HG02943 (cell line): ENCODE results near the gene BTN1A1.
"Not testable (repeated sequence)": the region's sequence is repeated elsewhere in the genome, so short reads cannot be mapped to it uniquely, and the experiment has no call there.

Experiments used
- ATAC-seq: cut with Tn5 transposase; IDR thresholded peaks from one replicate; pipeline ENCODE4 v1.9.1; 2021; ENCODE audit warnings: mild to moderate bottlenecking, low read depth, moderate library complexity; ENCODE audit not compliant: unreplicated experiment

Gene BTN1A1

DNA sequence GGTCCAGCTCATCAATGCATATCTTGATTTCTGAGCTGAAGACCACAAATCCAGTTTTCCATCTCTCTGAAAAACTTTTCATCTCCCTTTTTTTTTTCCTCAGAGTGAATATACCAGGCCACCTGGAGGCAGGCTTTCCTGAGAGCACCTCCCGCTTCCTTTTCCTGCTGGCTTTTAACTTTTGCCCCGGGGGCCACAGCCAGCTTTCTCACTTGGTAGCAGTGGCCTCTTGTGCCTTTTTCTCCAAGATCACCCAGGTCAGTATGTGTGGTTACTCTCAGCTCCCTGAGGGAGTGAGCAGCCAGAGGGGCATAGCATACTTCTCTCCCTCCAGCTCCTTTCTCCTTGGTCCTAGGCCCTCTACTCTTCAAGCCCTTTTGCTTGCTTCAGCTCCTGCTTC, at the start of gene BTN1A1:
TSS of gene BTN1A1 (plus strand) at position 202 of the 400 bp plus-strand sequence. CDS start 984 bp downstream, outside the sequence.
- no peak for ATAC-seq

DNA sequence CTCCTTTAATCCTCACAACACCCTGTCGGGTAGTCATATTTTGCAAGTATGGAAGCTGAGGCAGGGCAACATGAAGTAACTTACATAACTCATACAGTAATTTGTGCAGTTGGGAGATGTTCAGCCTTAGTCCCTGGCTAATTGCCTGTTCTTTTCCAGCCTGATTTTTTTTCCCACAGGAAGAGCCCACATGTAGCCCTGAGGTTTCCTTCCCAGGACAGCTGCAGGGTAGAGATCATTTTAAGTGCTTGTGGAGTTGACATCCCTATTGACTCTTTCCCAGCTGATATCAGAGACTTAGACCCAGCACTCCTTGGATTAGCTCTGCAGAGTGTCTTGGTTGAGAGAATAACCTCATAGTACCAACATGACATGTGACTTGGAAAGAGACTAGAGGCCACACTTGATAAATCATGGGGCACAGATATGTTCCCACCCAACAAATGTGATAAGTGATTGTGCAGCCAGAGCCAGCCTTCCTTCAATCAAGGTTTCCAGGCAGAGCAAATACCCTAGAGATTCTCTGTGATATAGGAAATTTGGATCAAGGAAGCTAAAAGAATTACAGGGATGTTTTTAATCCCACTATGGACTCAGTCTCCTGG, 47.4 kb upstream of the BTN1A1 start:
- ATAC-seq, result no peak

DNA sequence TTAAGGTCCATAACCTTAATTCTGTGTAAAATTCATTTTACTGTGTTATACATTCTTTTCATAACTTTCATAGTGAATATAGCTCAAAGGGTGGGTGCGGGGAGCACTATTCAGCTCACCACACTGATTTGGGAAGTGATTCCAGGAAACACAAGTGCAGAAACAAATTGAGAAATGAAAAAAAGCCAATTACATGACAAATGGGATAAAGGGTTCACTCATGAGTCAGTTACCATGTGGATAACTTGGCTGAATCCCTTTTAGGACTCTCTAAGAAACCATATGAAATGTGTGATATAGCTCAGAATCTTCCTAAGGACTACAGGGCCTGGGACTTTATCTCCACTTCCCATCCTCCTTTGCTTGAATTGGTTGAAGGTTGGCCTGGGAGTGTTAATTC, 45.5 kb upstream of the BTN1A1 start:
- ATAC-seq, result no peak

DNA sequence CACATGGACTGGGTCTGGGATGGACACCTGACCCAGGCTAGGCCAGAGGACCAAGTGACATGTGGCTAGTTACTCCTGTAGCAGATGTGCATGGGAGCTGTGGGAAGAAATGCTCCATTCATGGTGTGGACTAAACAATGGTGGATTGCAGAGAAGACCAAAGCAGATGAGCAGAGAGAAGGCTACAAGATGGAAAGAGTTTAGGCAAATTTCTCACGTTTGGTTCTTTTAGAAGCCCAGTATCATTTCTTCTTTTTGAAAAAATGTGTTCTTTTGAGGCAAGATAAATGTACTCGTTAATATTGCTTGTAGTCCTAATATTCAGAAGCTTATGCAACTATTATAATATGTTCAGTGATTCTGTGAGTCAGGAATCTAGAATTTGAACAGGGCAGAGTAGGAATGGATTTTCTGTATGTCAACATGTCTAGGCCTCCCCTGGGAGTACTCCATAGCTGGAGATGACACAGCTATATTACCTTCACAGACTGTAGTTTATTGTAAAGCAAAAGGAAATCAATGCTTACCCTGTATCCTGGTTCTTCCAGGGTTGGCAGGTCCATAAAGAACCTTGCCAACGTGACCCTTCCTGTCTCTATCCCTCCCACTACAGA, 44.6 kb upstream of the BTN1A1 start:
- no peak for ATAC-seq

DNA sequence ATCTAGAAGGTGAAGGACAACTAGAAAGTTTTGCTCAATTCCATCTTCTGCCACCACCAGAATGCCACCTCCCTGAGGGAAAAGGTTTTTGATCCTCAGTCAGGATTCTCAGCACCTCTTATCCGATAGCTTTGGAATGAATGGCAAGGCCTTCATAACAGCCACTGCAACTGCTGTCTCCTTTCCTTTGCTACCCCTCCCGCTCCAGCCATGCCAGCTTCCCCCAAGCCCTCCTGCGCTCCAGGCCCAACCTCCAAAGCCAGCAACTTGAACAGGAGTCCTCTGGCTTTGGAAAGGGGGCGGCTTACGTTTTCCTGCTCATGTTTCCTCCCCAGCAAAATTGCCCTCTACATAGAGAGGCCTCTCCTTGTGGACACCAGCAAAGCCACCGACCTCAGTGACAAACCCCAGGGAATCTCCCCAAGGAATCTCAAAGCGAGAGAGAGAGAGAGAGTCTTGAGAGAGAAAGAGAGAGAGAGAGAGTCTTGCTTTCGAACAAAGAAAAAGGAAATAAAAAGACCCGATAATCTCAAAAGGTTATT, 42.8 kb upstream of the BTN1A1 start:
- ATAC-seq, result peak; percentile 12

DNA sequence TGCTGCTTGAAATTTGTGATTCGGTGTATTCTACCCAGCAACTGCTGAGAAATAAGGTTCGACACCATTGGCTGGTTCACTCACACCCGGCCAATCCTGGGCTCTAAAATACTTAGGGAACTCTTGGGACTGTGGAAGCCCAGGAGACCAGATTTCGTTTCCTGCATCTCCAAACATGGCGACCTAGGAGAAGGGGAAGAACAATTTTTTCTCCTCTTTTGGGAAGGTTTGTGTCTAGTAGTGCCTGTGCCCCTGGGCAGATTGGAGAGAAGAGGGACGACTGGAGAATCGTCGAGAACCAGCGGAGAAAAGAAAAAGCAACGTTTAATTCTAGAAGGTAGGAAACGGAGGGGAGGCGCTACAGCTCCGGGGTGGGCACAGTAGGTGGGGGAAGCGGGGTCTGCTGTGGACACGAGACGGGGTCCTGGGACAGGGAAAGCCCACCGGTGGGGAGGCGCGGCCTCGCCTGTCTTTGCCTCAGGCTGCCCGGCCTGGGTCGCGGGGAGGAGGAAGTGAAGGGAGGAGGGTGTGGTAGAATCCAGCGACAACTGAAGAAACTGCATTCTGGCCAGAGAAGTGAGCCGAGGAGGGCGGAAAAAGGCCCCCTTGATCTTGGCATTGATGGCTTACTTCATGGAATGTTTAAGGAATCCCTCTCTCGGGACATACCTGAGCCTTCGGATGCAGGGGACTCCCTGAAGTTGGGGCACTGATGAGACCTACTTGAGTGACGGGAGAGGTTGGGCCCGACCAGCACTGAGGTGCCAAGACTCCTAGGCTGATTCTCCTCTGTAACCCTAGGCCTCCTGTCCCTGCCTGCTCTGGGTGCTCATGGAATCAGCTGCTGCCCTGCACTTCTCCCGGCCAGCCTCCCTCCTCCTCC, 42.1 kb upstream of the BTN1A1 start, which contains the start of gene BTN2A1:
TSS of gene BTN2A1 (plus strand) at position 150 of the 883 bp plus-strand sequence. CDS start at position 832, 682 bp downstream.
- ATAC-seq, result peak; percentile 95

GRCh38 chr6:26459023-26459810, 40.9 kb upstream of the BTN1A1 start:
- no peak for ATAC-seq

- not testable (repeated sequence) for ATAC-seq
These were observed 38.8 kb upstream of the BTN1A1 start for GRCh38 chr6:26461353-26461752.

DNA sequence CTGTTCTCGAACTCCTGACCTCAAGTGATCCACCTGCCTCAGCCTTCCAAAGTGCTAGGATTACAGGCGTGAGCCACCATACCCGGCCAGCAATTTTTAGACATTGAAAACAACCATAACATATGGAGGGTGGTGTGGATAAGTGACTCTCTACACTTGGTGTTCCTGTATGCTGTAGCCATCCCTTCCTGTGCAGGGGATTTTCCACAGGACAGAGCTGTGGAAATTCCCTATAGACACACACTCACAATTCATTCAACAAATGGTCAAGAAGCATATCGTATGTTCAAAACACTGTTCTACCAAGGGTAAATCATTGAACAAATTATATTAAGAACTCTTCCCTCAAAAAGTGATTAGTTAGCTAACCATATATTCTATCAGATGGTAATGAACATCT, 36.1 kb upstream of the BTN1A1 start:
- ATAC-seq, result no peak

GRCh38 chr6:26464416-26465131, 35.5 kb upstream of the BTN1A1 start:
- no peak for ATAC-seq

DNA sequence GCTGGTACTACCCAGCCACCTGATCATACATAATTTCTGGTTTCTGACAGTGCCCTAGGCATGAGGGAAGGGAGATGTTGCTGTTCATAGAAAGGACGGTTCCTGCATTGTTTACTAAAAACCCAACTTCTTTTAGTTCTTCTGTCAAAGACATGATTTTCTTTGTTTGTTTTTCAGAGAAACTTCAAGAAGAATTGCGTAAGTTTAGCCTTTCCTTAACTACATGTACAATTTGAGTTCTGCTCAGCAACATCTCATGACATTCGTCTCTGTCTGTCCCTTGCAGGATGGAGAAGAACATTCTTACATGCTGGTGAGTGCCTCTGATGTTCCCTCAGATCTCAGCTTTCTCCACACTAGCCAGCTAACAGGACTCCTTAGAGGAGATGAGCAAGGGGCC, 34.3 kb upstream of the BTN1A1 start:
- ATAC-seq, result no peak

DNA sequence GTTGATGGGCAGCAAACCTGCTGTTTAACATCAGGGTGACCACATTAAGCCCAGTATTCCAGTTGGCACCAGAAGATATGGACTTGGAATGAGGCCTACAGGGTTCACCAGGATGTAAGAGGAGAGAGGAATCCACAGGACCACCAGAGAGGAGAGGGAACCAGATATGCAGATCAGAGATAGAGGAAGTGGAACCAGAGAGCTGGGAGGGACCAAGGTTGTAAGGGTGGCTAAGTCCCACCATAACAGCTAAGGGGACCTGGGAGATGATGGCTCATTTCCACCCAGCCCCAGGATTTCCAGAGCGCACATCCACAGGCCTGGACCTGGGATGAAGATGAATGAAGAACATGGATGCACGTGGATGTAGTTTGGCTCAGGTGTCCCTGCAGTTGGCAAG, 31.3 kb upstream of the BTN1A1 start:
- ATAC-seq, result no peak

- ATAC-seq, result no peak
These were observed 29.5 kb upstream of the BTN1A1 start for GRCh38 chr6:26470643-26471042.

- ATAC-seq, result no peak
These were observed 28.1 kb upstream of the BTN1A1 start for GRCh38 chr6:26471970-26472369.

DNA sequence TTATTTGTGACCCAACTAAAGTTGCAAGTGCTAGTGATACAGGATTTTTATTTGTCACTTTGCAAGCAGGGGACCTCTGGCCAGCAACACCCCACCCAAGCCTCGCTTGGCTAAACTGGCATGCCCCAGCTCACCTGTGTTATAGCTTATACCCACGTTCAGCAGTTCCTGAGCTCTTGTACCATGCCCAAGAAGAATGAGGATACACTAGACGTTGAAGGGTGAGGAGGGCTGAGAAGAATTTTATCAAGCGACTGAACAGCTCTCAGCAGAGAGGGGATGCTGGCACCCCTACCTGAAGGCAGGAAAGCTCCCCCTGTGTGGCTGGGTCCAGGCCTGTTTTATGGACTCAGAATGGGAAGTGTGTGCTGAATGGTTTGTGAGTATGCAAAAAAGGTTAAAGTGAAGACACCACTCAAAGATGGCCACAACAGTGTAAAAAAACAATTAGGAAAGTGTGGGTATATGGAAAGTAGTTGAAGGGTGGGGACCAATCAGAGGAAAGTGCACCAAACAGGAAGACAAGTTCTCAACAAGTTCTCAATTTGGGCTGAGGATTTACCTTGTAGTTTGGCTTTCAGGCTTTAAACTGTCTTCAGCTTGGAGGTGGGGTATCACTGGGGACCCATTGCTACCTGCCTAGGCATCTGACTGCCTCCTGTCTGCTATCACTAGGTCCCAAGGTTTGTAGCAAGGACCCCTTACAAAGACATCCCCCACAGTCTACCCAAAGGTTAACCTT, 27.4 kb upstream of the BTN1A1 start:
- ATAC-seq, result no peak

DNA sequence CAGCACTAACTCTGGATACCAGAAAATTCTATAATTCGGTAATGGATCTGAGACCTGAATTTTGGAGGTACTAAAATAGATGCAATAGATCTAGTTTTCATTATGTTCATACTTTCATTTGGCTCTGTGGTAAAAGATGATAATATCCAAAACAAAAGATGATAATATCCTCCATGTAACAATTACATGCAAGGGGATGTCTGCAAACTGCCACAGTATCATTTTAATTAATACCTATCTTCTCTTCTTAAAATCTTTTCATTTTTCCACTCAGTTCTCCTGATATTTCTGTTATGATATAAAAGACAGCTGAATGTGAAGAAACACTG, 26.7 kb upstream of the BTN1A1 start:
- ATAC-seq, result no peak

DNA sequence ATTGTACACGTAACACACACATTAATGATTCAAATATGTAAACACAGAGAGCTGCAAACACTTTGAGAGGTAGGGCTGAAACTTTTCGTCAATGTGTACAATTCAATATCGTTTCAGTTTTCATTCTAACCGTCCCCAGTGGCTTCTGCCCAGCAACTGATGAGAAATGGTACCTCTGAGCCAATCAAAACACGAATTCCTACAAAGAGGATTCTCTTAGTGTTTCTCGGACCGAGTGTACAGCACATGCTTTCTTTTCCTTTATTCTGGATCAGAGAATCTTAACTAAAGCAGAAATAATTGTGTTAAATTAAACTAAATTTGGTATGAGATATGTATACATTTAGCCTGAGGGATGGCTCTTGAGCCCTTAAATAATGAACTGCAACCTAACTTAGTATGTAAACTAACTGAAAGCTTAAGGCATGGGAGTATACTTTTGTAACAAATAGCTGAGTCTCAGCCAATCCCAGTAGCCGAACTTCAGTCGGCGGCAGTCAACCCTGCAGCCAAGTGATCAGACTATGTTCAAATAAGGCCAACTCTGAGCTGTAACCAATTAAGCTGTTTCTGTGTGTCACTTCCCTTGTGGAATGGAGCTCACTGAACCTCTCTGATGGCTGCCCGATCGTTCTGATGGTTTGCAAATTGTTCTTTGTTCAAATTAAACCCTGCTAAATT, 26.2 kb upstream of the BTN1A1 start:
- ATAC-seq, result peak; percentile 93

- ATAC-seq, result no peak
These were observed 25.6 kb upstream of the BTN1A1 start for GRCh38 chr6:26474439-26474881.
